ENCODE results near the gene LRSAM1.

Gene LRSAM1

GRCh38 chr9:127540664-127541041 is 89.3 kb downstream of the LRSAM1 start:
- no peaks in the 10 kb centered on the region for H3K27me3 ChIP-seq (replicated peaks; ENCODE audit: control insufficient read depth, insufficient read depth, low read length)
- no peak for TF ChIP-seq CTCF (IDR thresholded peaks at IDR 0.05; ENCODE audit: insufficient read depth, low read length, poor library complexity, severe bottlenecking)
- DNase-seq (ENCODE audit: extremely low read depth, insufficient read length): no peak
- no peak overlapping the region for H3K4me3 ChIP-seq (replicated peaks; ENCODE audit: low read depth, low read length)
- H3K36me3 ChIP-seq (ENCODE audit: control insufficient read depth, insufficient read depth, low read length): no peaks in the 10 kb centered on the region

- Histone ChIP-seq H3K36me3 (ENCODE audit: control insufficient read depth, insufficient read depth, low read length) (no peaks in the 10 kb centered on the region), H3K4me3 (replicated peaks; ENCODE audit: low read depth, low read length) (no peak overlapping the region), H3K27me3 (replicated peaks; ENCODE audit: control insufficient read depth, insufficient read depth, low read length) (no peaks in the 10 kb centered on the region; the same call in 1 of the 2 replicates)
- no peak for TF ChIP-seq CTCF (IDR thresholded peaks at IDR 0.05; ENCODE audit: insufficient read depth, low read length, poor library complexity, severe bottlenecking)
- no peak for DNase-seq (ENCODE audit: extremely low read depth, insufficient read length)
Observed at GRCh38 chr9:127541176-127541575, 89.9 kb downstream of the LRSAM1 start.

GRCh38 chr9:127541865-127542264 is 90.6 kb downstream of the LRSAM1 start:
- H3K36me3 ChIP-seq (ENCODE audit: control insufficient read depth, insufficient read depth, low read length): no peaks in the 10 kb centered on the region
- no peak for TF ChIP-seq CTCF (IDR thresholded peaks at IDR 0.05; ENCODE audit: insufficient read depth, low read length, poor library complexity, severe bottlenecking)
- H3K27me3 ChIP-seq (replicated peaks; ENCODE audit: control insufficient read depth, insufficient read depth, low read length): no peaks in the 10 kb centered on the region; the same call in 1 of the 2 replicates
- no peak for DNase-seq (ENCODE audit: extremely low read depth, insufficient read length)
- H3K4me3 ChIP-seq (replicated peaks; ENCODE audit: low read depth, low read length): no peak overlapping the region

GRCh38 chr9:127543221-127543620 is 91.9 kb downstream of the LRSAM1 start:
- DNase-seq (ENCODE audit: extremely low read depth, insufficient read length): no peak
- H3K36me3 ChIP-seq (ENCODE audit: control insufficient read depth, insufficient read depth, low read length): no peaks in the 10 kb centered on the region
- no peak for TF ChIP-seq CTCF (IDR thresholded peaks at IDR 0.05; ENCODE audit: insufficient read depth, low read length, poor library complexity, severe bottlenecking)
- H3K4me3 ChIP-seq (replicated peaks; ENCODE audit: low read depth, low read length): no peak overlapping the region
- no peaks in the 10 kb centered on the region; the same call in 1 of the 2 replicates for H3K27me3 ChIP-seq (replicated peaks; ENCODE audit: control insufficient read depth, insufficient read depth, low read length)

- H3K27me3 ChIP-seq (replicated peaks; ENCODE audit: control insufficient read depth, insufficient read depth, low read length): no peaks in the 10 kb centered on the region; the same call in 1 of the 2 replicates
- TF ChIP-seq CTCF (IDR thresholded peaks at IDR 0.05; ENCODE audit: insufficient read depth, low read length, poor library complexity, severe bottlenecking): no peak
- no peak for DNase-seq (ENCODE audit: extremely low read depth, insufficient read length)
- H3K36me3 ChIP-seq (ENCODE audit: control insufficient read depth, insufficient read depth, low read length): no peaks in the 10 kb centered on the region
- no peak overlapping the region for H3K4me3 ChIP-seq (replicated peaks; ENCODE audit: low read depth, low read length)
Observed at GRCh38 chr9:127543973-127544533, 92.7 kb downstream of the LRSAM1 start.

All from GM06990 (cell line).